Activated T-cell treated with anti-CD3 and anti-CD28 coated beads for 4 hours (primary cell): ENCODE results near the gene SEC22A.

Experiments used
- DNase-seq: peaks from one replicate; pipeline ENCODE4 v3.0.0-alpha.2; 2020

Gene SEC22A

GRCh38 chr3:123290107-123290930 is 88.6 kb downstream of the SEC22A start:
- DNase-seq = no peak

- DNase-seq = no peak
These were observed 89.2 kb downstream of the SEC22A start for GRCh38 chr3:123290962-123291361.

- no peak for DNase-seq
These were observed 89.7 kb downstream of the SEC22A start for GRCh38 chr3:123291404-123291803.

DNA sequence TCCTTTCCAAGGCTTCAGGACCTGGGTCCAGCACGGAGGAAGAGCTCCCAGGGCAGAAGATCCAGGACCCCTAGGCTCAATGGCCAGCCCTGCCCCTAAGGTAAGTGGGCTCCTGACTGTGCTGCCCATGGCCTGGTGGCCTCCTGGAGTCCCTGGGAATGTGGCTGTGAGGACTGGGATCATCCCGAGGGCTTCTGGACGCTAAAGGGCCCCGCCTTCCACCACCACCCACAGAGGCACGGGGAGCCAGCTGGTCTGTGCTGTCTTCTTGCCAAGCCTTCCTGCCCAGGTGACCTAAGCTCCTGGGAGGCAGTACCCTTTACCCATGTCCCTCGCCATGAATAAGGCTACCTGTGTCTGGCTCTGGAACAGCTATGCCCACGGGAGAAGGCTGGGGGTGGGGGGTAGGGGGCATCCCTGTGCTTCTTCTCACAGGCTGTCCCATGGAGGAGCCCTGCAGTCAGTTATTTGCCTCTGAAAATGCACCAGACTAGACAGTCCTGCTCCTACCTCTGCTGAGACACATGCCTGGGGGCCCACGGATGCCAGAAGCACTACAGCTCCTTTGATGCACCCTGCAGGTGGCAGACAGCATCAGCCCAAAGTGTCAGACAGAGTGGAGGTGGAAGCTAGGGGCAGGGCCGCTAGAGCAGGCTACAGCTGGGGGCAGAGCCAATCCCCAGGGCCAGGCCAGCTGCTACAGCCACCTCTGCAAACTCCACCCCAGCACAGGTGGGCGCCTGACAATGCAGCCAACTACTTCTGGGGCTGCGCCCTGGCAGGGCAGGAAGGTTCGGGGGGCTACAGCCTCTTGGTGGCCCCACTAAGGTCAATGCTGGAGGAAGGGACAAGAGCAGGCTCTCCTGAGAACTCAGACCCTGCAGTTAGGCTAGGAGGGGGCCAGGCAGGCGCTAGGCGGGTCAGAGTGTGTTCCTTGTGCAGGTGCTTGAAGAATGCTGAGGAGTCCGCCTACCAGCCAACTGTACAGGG is 90.9 kb downstream of the SEC22A start:
- no peak for DNase-seq

- no peak for DNase-seq
These were observed 92.7 kb downstream of the SEC22A start for GRCh38 chr3:123294296-123294938.

DNA sequence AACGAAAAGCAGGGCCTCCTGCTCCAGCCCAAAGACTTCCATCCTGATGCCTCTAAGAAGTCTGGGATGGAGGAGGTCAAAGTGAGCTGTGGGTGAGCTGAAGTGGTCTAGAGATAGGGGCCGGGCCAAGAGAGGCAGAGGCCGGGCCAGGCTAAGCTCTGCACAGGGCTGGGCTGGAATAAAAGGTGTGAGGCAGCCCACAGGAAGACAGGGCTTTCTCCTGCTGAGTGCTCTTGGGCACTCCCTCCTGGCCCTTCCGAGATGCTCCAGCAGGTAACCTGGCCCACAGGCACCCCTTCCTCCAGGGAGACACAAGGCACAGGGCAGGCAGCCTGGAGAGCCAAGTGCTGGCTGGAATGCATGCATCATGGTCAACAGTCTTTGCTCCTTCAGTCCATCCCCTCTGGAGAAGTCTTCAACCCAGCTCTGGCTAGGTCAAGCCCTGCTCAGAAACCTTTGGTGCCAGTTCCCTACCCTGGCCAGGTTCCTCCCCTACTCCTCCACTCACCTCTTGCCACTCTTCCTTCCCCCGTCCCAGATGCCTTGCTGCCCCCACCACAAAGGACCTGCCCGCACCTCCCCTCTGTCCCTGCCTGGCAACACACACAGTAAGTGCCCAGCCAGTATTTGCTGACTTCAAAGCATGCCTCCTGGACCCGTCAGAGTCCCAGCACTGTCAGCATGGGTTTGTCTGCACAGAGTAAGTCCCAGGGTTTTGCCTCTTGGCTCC is 93.6 kb downstream of the SEC22A start:
- no peak for DNase-seq

DNA sequence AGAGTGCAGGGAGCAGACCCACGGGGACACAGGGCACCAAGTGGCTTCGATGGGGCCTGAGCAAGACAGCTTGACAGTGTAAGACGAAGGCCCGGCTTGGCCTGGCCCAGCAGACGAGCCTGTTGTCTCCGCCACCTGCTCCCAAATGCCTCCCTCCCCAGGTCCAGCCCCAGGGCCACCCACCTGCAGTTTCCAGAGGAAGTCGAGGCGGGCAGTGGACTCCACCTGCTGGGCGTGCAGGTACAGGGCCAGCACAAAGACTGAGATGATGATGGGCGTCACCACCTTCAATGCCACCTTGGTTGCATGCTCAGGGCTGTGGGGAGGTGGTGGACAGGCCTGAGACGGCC is 94.1 kb downstream of the SEC22A start:
- no peak for DNase-seq

DNA sequence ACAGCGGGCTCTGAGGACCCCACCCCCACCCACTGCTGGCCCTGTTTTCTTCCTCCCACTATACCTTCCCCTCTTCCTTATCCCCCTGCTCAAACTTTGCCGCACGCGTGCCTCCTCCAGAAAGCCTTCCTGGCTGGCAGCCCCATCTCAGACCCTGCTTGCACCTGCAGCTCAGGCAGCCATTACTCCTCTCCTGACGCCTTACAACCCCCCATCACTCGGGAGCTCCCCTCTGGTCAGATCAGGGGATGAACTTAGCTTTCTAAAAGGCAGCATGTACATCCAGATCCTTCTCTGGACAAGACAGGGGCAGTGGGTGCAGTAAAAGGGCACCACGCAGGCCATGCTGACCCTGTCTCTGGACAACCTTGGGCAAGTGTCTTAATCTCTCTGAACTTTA is 94.5 kb downstream of the SEC22A start:
- DNase-seq = no peak

DNA sequence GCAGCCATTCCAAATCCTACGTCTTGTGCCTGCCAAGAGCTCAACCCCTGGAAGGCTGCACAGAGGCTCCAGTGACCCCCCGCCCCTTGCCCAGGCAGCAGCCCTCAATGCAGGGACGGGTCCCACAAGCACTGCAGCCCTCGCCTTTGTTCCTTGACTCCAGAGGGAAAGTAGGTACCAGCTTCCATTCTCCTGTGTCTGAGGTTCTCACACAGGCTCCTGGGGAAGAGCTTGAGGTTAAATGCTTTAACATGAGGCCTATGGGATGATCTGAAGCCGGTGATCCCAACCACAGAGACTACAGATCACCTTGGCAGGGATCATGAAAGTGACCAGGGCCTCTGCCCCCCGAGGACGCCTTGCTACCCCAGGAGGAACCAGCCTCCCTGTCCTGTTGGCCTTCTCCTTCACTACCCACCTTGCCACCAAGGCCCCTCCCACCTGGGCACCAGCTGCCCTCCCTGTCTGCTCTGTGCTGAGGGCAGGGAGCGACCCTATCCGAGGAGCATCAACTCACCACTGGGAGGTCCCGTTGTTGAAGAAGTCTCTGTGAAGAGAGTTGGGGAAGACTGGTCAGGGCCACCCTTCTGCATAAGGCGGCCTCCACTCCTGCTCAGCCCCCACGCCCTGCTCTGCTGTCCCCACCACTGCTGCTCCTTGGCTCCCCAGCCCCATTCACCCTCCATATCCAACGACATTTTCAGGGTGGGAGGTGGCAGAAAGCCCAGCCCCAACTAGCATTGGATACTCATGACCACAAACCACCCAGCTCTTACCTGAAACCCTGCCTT is 95.3 kb downstream of the SEC22A start:
- DNase-seq = no peak

DNA sequence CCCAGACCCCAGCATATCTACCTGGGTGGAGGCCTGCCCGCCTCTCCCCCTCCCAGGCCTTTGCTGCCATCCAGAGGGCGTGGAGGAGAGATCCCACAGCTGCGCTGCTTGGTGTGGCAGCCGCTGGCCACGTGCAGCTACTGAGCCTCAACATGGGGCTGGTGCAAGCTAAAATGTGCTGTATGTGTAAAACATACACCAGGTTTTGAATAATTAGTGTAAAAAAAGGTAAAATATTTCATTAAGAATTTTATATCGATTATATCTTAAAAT is 95.8 kb downstream of the SEC22A start:
- no peak for DNase-seq

- DNase-seq = no peak
These were observed 97.2 kb downstream of the SEC22A start for GRCh38 chr3:123298903-123299302.

- no peak for DNase-seq
These were observed 97.8 kb downstream of the SEC22A start for GRCh38 chr3:123299581-123299980.

GRCh38 chr3:123300056-123300455 is 98.3 kb downstream of the SEC22A start:
- DNase-seq = no peak

DNA sequence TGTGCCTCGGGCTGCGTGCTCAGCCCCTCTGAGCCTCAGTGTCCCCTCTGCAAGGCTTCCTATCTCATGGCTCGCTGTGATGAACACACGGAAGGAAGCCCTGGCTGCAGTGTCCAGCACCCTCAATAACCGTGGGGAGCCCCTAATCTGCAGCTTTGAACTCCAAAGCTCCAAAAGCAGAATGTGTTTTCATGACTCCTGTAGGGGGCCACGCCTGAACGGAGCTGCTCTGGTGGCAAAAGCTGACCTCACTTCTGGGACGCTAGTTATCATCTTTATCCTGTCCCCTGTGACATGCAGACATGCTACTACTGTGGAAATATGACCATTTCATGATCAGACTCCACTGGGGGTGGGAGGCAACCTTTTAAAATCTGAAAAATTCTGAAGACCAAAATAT is 98.8 kb downstream of the SEC22A start:
- no peak for DNase-seq

- no peak for DNase-seq
These were observed 99.8 kb downstream of the SEC22A start for GRCh38 chr3:123301331-123302184.

GRCh38 chr3:123302961-123303360 is 101.2 kb downstream of the SEC22A start:
- no peak for DNase-seq

DNA sequence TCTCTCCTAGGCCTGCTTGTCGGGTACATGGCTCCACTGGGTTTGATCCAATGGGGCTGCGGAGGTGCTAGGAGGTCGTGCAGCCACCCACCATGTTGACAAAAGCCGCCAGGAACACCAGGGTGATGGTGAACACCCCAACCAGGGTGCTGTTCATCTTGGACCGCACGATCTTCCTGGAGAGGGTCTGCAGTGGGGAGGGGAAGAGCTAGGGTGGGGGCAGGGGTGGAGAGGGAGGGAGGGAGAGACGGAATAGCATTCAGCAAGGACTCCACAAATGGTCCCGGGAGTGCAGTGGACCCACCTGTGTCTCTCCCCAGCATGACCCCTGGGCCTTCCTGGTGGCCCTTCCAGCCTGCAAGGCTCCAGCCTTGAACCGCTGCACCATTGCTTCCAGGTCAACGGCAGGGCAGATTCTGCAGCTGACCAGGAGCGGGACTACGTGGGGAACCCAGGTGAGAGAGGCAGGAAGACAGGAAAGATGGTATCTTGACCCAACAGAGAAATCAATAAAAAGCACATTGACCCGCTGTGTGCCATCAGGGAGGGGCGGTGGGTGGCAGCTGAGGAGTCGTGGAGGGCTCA is 102.3 kb downstream of the SEC22A start:
- DNase-seq = no peak

DNA sequence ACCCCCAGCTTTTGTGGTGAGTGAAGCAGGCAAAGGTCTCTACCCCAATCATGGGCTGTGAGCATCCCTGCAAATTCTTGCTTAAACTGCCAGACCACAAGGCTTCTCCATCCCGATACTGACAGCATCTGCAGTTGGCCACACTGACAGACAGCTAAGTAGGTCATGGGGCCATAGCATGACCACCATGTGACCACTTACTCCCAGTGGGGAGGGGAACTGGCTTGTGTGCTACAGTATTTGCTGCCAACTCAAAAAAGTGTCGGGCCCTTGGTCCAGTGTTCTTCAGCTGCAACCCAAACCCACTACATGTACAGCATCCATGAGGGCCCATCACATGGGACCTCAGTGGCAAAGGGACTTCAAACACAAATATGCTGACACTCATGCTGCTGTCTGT is 103.4 kb downstream of the SEC22A start:
- no peak for DNase-seq

DNA sequence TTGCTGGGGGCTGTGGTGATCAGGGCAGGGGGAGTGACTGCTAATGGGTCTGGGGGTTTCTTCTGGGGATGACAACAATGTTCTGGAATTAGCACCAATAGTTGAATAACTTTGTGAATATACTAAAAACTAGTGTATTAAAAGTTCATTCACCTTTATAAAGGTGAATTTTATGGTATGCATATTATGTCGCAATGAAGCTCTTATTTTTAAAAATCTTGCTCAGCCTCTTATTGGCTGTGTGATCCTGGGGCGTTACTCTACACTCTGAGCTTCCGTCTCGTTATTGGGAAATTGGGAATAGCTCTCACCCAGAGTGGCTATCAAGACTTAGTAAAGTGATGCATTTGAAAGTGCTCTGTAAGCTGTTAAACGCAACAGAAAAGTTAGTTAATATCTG is 105.3 kb downstream of the SEC22A start:
- no peak for DNase-seq

DNA sequence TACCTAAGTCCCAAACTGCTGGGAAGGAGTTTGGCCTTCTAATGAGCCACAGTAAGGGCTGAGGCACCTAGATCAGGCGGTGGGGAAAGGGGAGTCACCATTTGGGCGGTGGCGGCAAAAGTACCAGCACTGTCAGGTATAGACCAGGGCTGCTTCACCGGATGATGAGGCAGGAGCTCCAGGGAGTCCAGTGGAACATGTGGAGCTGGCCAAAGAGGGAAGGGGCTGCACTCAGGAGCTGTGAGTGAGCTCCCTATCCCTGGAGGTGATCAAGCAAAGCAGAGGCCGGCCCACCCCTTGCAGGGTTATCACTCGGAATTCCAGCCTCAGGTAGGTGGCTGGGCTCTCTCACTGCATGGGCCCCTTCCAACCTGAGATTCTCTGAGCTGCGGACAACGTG is 108.4 kb downstream of the SEC22A start:
- DNase-seq = no peak

DNA sequence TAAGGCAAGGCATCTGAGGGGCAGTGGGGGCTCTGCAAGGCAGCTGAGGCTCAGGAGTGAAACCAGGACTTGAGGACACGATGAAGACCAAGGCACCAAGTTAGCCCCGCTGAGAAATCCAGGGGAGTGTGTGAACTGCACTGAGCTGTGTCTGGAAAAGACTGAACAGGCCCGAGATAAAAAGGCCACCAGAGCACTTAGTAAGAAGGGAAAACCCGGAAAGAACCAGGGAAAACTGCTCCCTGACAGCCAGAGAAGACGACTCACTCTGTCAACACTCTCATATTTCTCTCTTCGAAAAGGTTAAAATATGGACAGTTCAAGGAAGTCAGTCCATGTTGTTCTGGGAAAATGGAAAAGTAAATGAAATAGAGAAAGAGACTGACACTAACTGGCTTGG is 109.0 kb downstream of the SEC22A start:
- DNase-seq = no peak
